ENCODE results near the gene POU5F1.

- TF ChIP-seq EZH2 (IDR thresholded peaks at IDR 0.05; ENCODE audit: borderline replicate concordance, low read length) = no peak
- TF ChIP-seq CTCF (conservative IDR thresholded peaks at IDR 0.05 in 1 of 2, IDR thresholded peaks at IDR 0.05 in 1 of 2; ENCODE audit: extremely low read depth in 1 of 2, insufficient read depth in 1 of 2, low read depth in 1 of 2, low read length in 2 of 2) = no peak
Measured at GRCh38 chr6:31130751-31131150, 39.7 kb downstream of the POU5F1 start.

Measured in mammary epithelial cell (primary cell).